Loucy (cell line): ENCODE data around the gene SPACDR.

Experiments used
- H2AFZ ChIP-seq: fragments of 200-600 bp; sonication (generic); 2 replicates; pipeline ENCODE4 v1.6.0; 2016; ENCODE audit warnings: antibody characterized with exemption, mild to moderate bottlenecking, low read length, moderate library complexity
- H3F3A ChIP-seq: fragments of 200-600 bp; 2 replicates; pipeline ENCODE4 v1.6.0; 2016; ENCODE audit warnings: antibody characterized with exemption, low read depth, mild to moderate bottlenecking
- H3K27me3 ChIP-seq: fragments of 200-600 bp; sonication (generic); 2 replicates; pipeline ENCODE4 v1.6.1; 2014; ENCODE audit warnings: low read length, mild to moderate bottlenecking; ENCODE audit not compliant: insufficient read depth, poor library complexity, severe bottlenecking
- H3K36me3 ChIP-seq: fragments of 200-600 bp; sonication (generic); 2 replicates; pipeline ENCODE4 v1.6.1; 2016; ENCODE audit warnings: low read length; ENCODE audit not compliant: insufficient read depth
- H3K4me1 ChIP-seq: fragments of 200-600 bp; sonication (generic); 2 replicates; pipeline ENCODE4 v1.5.1; 2014; ENCODE audit warnings: low read length, mild to moderate bottlenecking; ENCODE audit not compliant: insufficient read depth, poor library complexity, severe bottlenecking
- H3K4me2 ChIP-seq: fragments of 200-600 bp; sonication (generic); 2 replicates; pipeline ENCODE4 v1.6.0; 2014; ENCODE audit warnings: antibody characterized with exemption, low read length, low read depth, mild to moderate bottlenecking; ENCODE audit not compliant: poor library complexity, severe bottlenecking
- H3K4me3 ChIP-seq: fragments of 200-600 bp; sonication (generic); 2 replicates; pipeline ENCODE4 v1.5.1; 2014; ENCODE audit warnings: low read length, mild to moderate bottlenecking, mixed read lengths; ENCODE audit not compliant: poor library complexity, severe bottlenecking
- H3K79me2 ChIP-seq: fragments of 200-600 bp; sonication (generic); 2 replicates; pipeline ENCODE4 v1.6.1; 2014; ENCODE audit warnings: low read length; ENCODE audit not compliant: insufficient read depth
- H3K9ac ChIP-seq: fragments of 200-600 bp; sonication (generic); 2 replicates; pipeline ENCODE4 v1.6.0; 2014; ENCODE audit warnings: mild to moderate bottlenecking, low read depth, low read length, moderate library complexity; ENCODE audit not compliant: poor library complexity, severe bottlenecking
- H3K9me2 ChIP-seq: fragments of 200-600 bp; sonication (generic); replicated peaks from 2 replicates; pipeline ENCODE4 v1.6.1; 2016; ENCODE audit warnings: low read depth, low read length, mixed read lengths
- H3K9me3 ChIP-seq: fragments of 200-600 bp; sonication (generic); 2 replicates; pipeline ENCODE4 v1.6.1; 2014; ENCODE audit warnings: mild to moderate bottlenecking, antibody characterized with exemption, low read length, low read depth; ENCODE audit not compliant: insufficient read depth
- H4K20me1 ChIP-seq: fragments of 200-600 bp; sonication (generic); 2 replicates; pipeline ENCODE4 v1.6.0; 2014; ENCODE audit warnings: antibody characterized with exemption, low read length, mild to moderate bottlenecking; ENCODE audit not compliant: insufficient read depth, poor library complexity, severe bottlenecking
- EZH2phosphoT487 ChIP-seq: fragments of 200-600 bp; IDR thresholded peaks from 2 replicates; pipeline ENCODE4 v1.6.1; 2018; ENCODE audit warnings: antibody characterized with exemption, mild to moderate bottlenecking, moderate library complexity, borderline replicate concordance
- TF ChIP-seq, protein P1 (sequence below): fragments of 200-600 bp; sonication (generic); conservative IDR thresholded peaks from 2 replicates; pipeline ENCODE4 v1.5.1; 2014; ENCODE audit warnings: mild to moderate bottlenecking, antibody characterized with exemption, low read length

SPACDR gene

DNA sequence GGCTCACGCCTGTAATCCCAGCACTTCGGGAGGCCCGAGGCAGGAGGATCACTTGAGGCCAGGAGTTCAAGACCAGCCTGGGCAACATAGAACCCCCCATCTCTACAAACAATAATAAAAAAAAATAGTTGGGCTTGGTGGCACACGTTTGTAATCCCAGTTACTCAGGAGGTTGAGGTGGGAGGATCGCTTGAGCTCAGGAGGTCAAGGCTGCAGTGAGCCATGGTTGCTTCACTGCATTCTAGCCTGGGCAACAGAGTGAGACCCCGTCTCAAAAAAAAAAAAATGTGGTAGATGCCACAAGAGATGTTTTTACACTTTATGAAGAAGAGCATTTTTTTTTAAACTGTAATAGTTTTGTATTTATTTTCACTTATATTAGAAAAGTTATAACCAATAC lies 32.4 kb upstream of the SPACDR start:
- H3K36me3 ChIP-seq: no peaks in the 10 kb centered on the region
- H3K9me3 ChIP-seq: no peaks in the 10 kb centered on the region
- H3K4me2 ChIP-seq: no peak overlapping the region
- no peaks in the 10 kb centered on the region for H3K4me1 ChIP-seq
- no peaks in the 10 kb centered on the region for H4K20me1 ChIP-seq
- no peak overlapping the region for H2AFZ ChIP-seq
- H3K79me2 ChIP-seq: no peaks in the 10 kb centered on the region
- H3K9me2 ChIP-seq: no peaks in the 10 kb centered on the region
- no peaks in the 10 kb centered on the region for H3F3A ChIP-seq
- H3K9ac ChIP-seq: no peak overlapping the region
- no peaks in the 10 kb centered on the region for H3K27me3 ChIP-seq
- H3K4me3 ChIP-seq: no peak overlapping the region
- TF ChIP-seq, protein P1, sequence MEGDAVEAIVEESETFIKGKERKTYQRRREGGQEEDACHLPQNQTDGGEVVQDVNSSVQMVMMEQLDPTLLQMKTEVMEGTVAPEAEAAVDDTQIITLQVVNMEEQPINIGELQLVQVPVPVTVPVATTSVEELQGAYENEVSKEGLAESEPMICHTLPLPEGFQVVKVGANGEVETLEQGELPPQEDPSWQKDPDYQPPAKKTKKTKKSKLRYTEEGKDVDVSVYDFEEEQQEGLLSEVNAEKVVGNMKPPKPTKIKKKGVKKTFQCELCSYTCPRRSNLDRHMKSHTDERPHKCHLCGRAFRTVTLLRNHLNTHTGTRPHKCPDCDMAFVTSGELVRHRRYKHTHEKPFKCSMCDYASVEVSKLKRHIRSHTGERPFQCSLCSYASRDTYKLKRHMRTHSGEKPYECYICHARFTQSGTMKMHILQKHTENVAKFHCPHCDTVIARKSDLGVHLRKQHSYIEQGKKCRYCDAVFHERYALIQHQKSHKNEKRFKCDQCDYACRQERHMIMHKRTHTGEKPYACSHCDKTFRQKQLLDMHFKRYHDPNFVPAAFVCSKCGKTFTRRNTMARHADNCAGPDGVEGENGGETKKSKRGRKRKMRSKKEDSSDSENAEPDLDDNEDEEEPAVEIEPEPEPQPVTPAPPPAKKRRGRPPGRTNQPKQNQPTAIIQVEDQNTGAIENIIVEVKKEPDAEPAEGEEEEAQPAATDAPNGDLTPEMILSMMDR: no peak
- TF ChIP-seq EZH2phosphoT487: no peak

DNA sequence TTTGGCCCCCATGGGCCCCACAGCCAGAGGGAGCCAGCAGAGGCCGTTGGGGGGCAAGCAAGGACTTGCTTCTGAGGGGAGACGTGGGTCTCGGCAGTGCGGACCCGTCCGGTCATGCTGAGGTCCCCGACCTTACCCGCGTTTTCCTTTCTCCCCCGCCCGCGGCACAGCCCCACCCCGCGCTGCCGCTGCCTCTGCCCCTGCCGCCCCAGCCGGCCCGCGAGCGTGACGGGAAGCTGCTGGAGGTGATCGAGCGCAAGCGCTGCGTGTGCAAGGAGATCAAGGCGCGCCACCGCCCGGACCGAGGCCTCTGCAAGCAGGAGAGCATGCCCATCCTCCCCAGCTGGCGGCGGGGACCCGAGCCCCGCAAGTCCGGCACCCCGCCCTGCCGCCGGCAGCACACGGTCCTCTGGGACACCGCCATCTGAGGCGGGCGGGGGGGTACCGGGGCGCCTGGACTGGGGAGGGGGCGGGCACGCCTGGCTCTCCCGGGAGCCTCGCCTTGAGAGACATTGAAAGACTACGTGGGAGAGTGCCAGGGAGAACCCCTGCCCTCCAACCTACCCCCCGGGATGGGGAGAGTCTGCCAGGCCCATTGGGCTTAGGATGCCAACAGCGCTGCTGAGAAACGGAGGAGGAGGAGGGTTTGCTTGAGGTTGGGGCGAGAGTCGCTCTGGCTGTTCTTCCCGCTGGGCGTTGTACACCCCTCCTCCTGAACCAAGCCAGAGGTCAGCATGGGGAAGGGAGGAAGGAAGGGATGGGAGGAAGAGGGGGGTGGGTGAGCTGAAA lies 29.6 kb upstream of the SPACDR start:
- H3K79me2 ChIP-seq: no peaks in the 10 kb centered on the region
- H3K9ac ChIP-seq: no peak overlapping the region
- no peaks in the 10 kb centered on the region for H4K20me1 ChIP-seq
- H3K9me3 ChIP-seq: no peaks in the 10 kb centered on the region
- H3K4me2 ChIP-seq: peak overlapping the region; percentile 24
- TF ChIP-seq, protein P1: no peak
- TF ChIP-seq EZH2phosphoT487: no peak
- H3K4me1 ChIP-seq: no peaks in the 10 kb centered on the region
- H3K9me2 ChIP-seq: no peaks in the 10 kb centered on the region
- H3K4me3 ChIP-seq: no peak overlapping the region
- no peaks in the 10 kb centered on the region for H3K36me3 ChIP-seq
- peak overlapping the region; percentile 84; the same call in 1 of the 2 replicates for H2AFZ ChIP-seq
- no peaks in the 10 kb centered on the region for H3F3A ChIP-seq
- no peaks in the 10 kb centered on the region for H3K27me3 ChIP-seq

DNA sequence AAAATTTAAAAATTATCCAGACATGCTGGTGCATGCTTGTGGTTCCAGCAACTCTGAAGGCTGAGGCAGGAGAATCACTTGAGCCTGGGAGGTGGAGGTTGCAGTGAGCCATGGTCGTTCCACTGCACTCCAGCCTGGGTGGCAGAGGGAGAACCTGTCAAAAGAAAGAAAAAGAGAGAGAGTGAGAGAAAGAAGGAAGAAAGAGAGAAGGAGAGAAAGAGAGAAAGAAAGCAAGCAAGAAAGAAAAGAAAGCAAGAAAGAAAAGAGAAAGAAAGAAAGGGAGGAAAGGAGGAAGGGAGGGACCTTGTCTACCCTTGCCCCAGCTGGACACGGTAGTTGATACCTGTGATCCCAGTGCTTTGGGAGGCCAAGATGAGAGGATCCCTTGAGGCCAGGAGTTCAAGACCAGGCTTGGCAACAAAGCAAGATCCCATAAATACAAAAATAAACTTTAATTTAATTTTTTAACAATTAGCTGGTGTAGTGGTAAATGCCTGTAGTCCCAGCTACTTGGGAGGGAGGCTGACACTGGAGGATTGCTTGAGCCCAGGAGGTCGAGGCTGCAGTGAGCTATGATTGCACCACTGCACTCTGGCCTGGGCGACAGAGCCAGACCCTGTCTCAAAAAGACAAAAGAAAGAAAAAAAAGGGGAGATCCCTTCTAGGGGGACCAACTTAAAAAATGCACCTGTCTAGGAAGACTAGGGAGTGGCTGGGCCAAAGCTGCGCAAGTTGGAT lies 28.8 kb upstream of the SPACDR start:
- no peaks in the 10 kb centered on the region for H3K9me2 ChIP-seq
- no peak overlapping the region; the same call in 1 of the 2 replicates for H2AFZ ChIP-seq
- H3K79me2 ChIP-seq: no peaks in the 10 kb centered on the region
- H4K20me1 ChIP-seq: no peaks in the 10 kb centered on the region
- H3K4me1 ChIP-seq: no peaks in the 10 kb centered on the region
- H3K36me3 ChIP-seq: no peaks in the 10 kb centered on the region
- TF ChIP-seq, protein P1: no peak
- TF ChIP-seq EZH2phosphoT487: no peak
- H3K9ac ChIP-seq: no peak overlapping the region
- peak overlapping the region; percentile 24 for H3K4me2 ChIP-seq
- H3K27me3 ChIP-seq: no peaks in the 10 kb centered on the region
- no peaks in the 10 kb centered on the region for H3F3A ChIP-seq
- H3K9me3 ChIP-seq: no peaks in the 10 kb centered on the region
- H3K4me3 ChIP-seq: no peak overlapping the region
